Anterior cingulate cortex (tissue), 58 donors: ENCODE results near the gene OR12D3.
"Not testable (repeated sequence)": the region's sequence is repeated elsewhere in the genome, so short reads cannot be mapped to it uniquely, and the experiment has no call there.

ENCODE experiments used
- DNase-seq, 58 donors: peaks; one replicate each; lab custom pipeline; 2025; lab: John Stamatoyannopoulos, UW

The OR12D3 gene, protein sequence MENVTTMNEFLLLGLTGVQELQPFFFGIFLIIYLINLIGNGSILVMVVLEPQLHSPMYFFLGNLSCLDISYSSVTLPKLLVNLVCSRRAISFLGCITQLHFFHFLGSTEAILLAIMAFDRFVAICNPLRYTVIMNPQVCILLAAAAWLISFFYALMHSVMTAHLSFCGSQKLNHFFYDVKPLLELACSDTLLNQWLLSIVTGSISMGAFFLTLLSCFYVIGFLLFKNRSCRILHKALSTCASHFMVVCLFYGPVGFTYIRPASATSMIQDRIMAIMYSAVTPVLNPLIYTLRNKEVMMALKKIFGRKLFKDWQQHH

DNA sequence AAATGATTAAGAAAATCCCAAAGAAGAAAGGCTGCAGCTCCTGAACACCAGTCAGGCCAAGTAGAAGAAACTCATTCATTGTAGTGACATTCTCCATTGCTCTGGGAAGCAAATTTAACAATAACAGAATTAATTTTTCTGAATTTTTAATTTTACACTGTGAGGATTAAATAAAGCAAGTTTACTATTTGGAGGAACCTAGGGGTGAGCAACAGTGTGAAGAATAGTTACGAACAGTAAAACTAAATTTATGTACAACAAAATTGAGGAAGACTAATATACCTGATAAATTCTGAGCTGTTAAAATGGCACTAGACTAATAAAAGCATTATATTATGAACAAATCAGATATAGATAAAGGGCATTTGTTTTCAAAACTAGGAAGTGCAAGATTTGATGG, at the start of gene OR12D3:
Gene OR12D3, minus strand, starts transcription at position 101 of the 400 bp plus-strand sequence. Its CDS starts 4 bp downstream, at position 97.
- no peak for DNase-seq

- no peak for DNase-seq
Observed at GRCh38 chr6:29424575-29424974, 49.5 kb upstream of the OR12D3 start.

GRCh38 chr6:29424168-29424567, 49.1 kb upstream of the OR12D3 start:
- DNase-seq, result no peak

GRCh38 chr6:29419516-29419915, 44.4 kb upstream of the OR12D3 start:
- DNase-seq, result no peak

GRCh38 chr6:29414588-29414987, 39.5 kb upstream of the OR12D3 start, which contains the start of gene OR12D1:
OR12D1 (plus strand) TSS chr6:29414928.
- no peak for DNase-seq

DNA sequence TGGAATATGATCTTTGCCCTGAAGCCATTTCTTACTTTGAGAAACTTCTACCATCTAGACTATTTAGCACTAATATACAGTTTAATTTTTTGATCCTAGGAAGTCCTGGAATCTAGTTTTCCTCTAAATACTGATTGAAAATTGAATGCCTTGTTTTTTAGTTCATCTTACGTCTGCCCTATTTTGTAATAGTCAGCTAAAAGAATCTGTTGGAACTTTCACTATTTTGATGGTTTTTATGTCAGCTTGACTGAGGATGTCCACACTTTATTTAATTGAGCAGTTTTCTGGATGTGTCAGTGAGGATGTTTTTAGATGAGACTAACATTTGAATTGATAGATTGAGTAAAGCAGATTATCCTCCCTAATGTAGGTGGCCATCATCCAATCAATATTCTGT, 28.7 kb upstream of the OR12D3 start:
- no peak for DNase-seq

- no peak for DNase-seq
Observed at GRCh38 chr6:29399525-29399924, 24.4 kb upstream of the OR12D3 start.

GRCh38 chr6:29395331-29395730, 20.2 kb upstream of the OR12D3 start, which contains the start of gene OR12D2:
OR12D2 (plus strand) TSS chr6:29395631; CDS start chr6:29396700, 1,069 bp downstream.
- no peak for DNase-seq

DNA sequence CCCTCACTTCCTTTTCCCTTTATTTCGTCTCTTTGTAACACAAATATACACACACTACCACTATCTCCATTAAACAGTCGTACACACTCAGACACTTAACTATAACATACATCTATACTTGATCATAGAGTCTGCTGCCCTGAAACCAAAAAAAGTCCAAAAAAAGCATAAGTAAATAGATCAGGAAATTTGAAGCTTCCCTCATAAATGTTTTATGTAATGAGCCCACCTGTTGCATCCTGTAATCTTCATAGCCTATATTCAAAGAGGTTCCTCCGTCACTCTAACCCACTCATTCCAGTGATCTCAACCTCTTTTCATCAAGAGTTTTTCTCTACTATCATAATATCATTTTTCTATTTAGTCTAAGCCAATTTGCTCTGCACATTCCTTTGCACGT, 13.4 kb upstream of the OR12D3 start:
- no peak for DNase-seq

DNA sequence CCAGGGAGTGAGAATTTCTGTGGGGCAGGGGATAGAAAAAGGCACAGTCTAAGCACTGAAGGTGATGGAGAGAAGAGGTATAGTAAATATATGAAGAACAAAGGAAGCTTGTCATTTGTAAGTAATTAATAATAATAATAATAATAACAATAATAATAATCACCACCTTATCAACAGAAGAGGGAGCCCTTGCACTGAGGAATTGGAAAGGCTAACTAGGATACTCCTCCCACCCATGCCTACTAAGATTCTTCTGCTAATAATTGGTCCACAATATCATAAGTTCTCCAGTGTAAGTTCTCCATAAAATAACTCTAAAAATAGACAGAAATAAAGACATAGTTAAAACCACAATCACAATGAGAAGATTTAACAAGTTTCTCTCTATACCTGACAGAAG, 912 bp upstream of the OR12D3 start:
- no peak for DNase-seq

DNA sequence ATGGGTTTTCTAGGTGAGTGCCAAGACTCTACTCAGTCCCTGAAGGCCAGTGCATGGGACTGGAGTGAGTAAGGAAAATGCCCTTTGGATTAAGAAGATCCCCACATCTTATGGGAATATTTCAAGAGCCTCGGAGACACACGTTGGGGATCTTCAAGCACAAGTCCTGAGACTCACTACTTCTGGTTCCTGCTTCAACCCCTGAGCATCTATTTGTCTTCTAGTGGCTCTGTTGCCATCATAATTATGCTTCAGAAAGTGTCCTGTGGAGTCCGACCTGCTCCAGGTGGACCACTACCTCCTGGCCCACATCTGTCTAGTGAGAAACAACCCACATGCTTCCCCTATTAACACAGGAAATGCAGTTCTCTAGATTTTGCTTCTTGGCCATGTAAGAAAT, 6.3 kb downstream of the OR12D3 start, which contains the start of gene OR5V1:
Gene OR5V1, minus strand, starts transcription at position 101 of the 400 bp plus-strand sequence. CDS start 12,670 bp downstream, outside the sequence.
- no peak for DNase-seq

DNA sequence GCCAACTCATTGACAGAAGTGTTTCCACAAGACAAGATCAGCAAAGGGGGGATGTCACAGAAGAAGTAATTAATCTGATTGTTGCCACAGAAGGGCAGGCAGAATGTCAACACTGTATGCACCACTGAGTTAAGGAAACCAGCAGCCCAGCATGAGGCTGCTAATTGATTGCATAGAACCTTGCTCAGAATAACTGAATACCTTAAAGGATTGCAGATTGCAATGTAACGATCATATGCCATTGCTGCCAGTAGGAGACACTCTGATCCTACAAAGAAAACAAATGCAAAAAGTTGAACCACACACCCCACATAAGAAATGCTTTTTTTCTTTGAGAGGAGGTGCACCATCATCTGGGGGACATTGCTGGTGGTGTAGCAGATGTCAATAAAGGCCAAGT, 19.5 kb downstream of the OR12D3 start:
- no peak for DNase-seq

GRCh38 chr6:29354980-29355379, 20.1 kb downstream of the OR12D3 start:
- DNase-seq, result no peak

GRCh38 chr6:29349348-29349747, 25.7 kb downstream of the OR12D3 start:
- not testable (repeated sequence) for DNase-seq

- no peak for DNase-seq
Observed at GRCh38 chr6:29345380-29345779, 29.7 kb downstream of the OR12D3 start.

DNA sequence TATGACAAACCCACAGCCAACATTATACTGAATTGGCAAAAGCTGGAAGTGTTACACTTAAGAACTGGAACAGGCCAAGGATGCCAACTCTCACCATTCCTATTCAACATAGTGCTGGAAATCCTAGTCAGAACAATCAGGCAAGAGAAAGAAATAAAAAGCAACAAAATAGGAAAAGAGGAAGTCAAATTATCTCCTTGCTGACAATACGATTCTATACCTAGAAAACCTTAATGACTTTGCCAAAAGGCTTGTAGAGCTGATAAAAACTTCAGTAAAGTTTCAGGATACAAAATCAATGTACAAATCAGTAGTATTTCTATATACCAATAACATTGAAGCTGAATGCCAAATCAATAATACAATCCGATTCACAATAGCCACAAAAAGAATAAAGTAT, 38.8 kb downstream of the OR12D3 start:
- no peak for DNase-seq

DNA sequence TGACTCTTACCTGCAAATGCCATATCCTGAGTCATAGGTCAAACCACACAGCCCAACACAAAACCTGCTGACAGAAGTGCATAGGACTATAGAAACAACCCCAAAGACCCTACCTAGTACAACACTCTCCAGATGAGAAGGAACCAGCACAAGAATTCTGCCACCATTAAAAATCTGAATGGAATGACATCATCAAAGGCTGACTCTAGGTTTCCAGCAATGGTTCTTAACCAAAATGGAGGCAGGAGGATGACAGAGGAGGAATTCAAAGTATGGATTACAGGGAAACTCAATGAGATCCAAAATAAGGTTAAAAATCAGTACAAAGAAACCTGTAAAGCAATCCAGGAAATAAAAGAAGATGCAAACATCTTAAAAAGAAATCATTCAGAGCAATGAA, 42.4 kb downstream of the OR12D3 start:
- DNase-seq, result no peak

DNA sequence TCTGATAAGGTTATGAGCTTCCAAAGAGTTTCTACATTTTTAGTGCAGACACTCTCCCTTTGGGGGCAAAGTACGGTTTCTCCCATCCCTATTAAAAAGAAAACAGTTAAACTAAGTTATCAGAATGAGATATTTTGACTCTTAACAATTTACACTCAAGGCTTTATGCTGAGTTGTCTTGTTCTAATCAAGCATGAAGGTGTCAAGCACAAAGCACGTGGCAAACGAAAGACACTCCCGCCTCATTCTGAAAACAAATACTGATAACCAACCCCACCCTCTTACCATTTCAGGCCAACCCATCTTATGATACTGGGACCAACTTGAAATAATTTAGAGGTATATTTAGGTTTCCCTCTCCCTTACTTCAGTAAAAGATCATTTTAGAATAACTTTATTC, 49.3 kb downstream of the OR12D3 start:
- DNase-seq, result no peak
